ENCODE measurements around the gene GSTO1.

DNA sequence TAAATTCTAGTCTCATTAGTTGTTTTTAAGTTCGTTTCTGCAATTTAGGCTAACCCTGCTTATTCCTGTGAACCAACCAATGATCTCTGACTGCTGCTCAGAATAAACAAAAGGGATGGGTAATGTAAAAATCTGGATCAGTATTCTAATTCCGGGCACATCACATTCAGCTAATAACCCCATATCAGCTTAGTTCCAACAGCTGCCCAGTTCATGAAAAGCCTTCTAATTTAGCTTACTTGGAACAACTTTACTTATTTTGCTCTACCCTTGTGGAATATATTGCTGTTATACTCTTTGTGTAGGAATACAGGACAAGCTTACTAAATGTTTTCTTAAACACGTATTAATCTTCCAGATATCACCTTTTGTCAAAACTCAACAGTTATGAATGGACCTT lies 18.9 kb upstream of the GSTO1 start:
- TF ChIP-seq, protein P1, sequence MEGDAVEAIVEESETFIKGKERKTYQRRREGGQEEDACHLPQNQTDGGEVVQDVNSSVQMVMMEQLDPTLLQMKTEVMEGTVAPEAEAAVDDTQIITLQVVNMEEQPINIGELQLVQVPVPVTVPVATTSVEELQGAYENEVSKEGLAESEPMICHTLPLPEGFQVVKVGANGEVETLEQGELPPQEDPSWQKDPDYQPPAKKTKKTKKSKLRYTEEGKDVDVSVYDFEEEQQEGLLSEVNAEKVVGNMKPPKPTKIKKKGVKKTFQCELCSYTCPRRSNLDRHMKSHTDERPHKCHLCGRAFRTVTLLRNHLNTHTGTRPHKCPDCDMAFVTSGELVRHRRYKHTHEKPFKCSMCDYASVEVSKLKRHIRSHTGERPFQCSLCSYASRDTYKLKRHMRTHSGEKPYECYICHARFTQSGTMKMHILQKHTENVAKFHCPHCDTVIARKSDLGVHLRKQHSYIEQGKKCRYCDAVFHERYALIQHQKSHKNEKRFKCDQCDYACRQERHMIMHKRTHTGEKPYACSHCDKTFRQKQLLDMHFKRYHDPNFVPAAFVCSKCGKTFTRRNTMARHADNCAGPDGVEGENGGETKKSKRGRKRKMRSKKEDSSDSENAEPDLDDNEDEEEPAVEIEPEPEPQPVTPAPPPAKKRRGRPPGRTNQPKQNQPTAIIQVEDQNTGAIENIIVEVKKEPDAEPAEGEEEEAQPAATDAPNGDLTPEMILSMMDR (IDR thresholded peaks at IDR 0.05): no peak
- no peak for TF ChIP-seq POLR2A (IDR thresholded peaks at IDR 0.05)

Data from heart left ventricle (tissue), 13 donors.